Erythroblast (primary cell): ENCODE results near the gene PSMC5.

ENCODE experiments used
- GATA1 ChIP-seq: IDR thresholded peaks from 2 replicates; pipeline ENCODE4 v1.6.1; 2011; ENCODE audit warnings: low read depth, mild to moderate bottlenecking, control low read depth, low read length, moderate library complexity
- POLR2A ChIP-seq: IDR thresholded peaks from 2 replicates; pipeline ENCODE4 v1.6.1; 2011; ENCODE audit warnings: mild to moderate bottlenecking, low read length

- TF ChIP-seq POLR2A (no peak), GATA1 (no peak)
Observed at GRCh38 chr17:63843910-63844677, 16.9 kb downstream of the PSMC5 start.
